ENCODE results near the gene PRND.

- no peak for TF ChIP-seq ZFP30 (CRISPR knock-in tag; IDR thresholded peaks at IDR 0.05)
- no peak for TF ChIP-seq ZNF565 (CRISPR knock-in tag; conservative IDR thresholded peaks at IDR 0.05; ENCODE audit: low read depth)
- TF ChIP-seq TSHZ2 (CRISPR knock-in tag; IDR thresholded peaks at IDR 0.05): no peak
- TF ChIP-seq, protein P1, sequence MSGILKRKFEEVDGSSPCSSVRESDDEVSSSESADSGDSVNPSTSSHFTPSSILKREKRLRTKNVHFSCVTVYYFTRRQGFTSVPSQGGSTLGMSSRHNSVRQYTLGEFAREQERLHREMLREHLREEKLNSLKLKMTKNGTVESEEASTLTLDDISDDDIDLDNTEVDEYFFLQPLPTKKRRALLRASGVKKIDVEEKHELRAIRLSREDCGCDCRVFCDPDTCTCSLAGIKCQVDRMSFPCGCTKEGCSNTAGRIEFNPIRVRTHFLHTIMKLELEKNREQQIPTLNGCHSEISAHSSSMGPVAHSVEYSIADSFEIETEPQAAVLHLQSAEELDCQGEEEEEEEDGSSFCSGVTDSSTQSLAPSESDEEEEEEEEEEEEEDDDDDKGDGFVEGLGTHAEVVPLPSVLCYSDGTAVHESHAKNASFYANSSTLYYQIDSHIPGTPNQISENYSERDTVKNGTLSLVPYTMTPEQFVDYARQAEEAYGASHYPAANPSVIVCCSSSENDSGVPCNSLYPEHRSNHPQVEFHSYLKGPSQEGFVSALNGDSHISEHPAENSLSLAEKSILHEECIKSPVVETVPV (CRISPR knock-in tag; IDR thresholded peaks at IDR 0.05): no peak
- no peak for TF ChIP-seq ESRRG (CRISPR knock-in tag; IDR thresholded peaks at IDR 0.05)
- no peak for TF ChIP-seq ZNF8 (CRISPR knock-in tag; IDR thresholded peaks at IDR 0.05)
- no peak for TF ChIP-seq OSR1 (CRISPR knock-in tag; IDR thresholded peaks at IDR 0.05)
- TF ChIP-seq ARNTL (CRISPR knock-in tag; IDR thresholded peaks at IDR 0.05; ENCODE audit: borderline replicate concordance, low read depth): no peak
- TF ChIP-seq ISL1 (CRISPR knock-in tag; IDR thresholded peaks at IDR 0.05): no peak
- TF ChIP-seq PATZ1 (CRISPR knock-in tag; IDR thresholded peaks at IDR 0.05; ENCODE audit: borderline replicate concordance): no peak
- TF ChIP-seq ZC3H10 (CRISPR knock-in tag; IDR thresholded peaks at IDR 0.05): no peak
- TF ChIP-seq ZFP3 (CRISPR knock-in tag; IDR thresholded peaks at IDR 0.05): no peak
- TF ChIP-seq TCF4 (CRISPR knock-in tag; IDR thresholded peaks at IDR 0.05; ENCODE audit: borderline replicate concordance): no peak
Observed at GRCh38 chr20:4691753-4692152, 30.0 kb upstream of the PRND start.

Data from SK-N-SH treated with all-trans-retinoic acid at 6 μM for 48 hours (cell line).